Hepatocyte (in vitro differentiated cells): ENCODE results near the gene ROBO3. TPM values are rescaled to one million over a fixed set of nuclear protein-coding genes. Genes with fewer than 3 reads are reported as not detected.
A peak's percentile ranks its signal among the peaks of the same experiment; 100 is the strongest.

Experiments used
- DNase-seq: peaks from one replicate; pipeline ENCODE4 v3.0.0-alpha.2; 2016; ENCODE audit warnings: low spot score
- H2AFZ ChIP-seq: fragments of 200-600 bp; sonication (generic); 2 replicates; pipeline ENCODE4 v1.6.0; 2016; ENCODE audit warnings: antibody characterized with exemption, mild to moderate bottlenecking
- H3K27ac ChIP-seq: fragments of 200-600 bp; sonication (generic); 2 replicates; pipeline ENCODE4 v1.5.1; 2016; ENCODE audit warnings: mild to moderate bottlenecking
- H3K27me3 ChIP-seq: fragments of 200-600 bp; sonication (generic); 2 replicates; pipeline ENCODE4 v1.6.1; 2016
- H3K36me3 ChIP-seq: fragments of 200-600 bp; sonication (generic); replicated peaks from 2 replicates; pipeline ENCODE4 v1.5.1; 2016; ENCODE audit warnings: low read depth; ENCODE audit not compliant: insufficient read depth
- H3K4me1 ChIP-seq: fragments of 200-600 bp; sonication (generic); 2 replicates; pipeline ENCODE4 v1.5.1; 2016; ENCODE audit warnings: mild to moderate bottlenecking, moderate library complexity; ENCODE audit not compliant: insufficient read depth
- H3K4me2 ChIP-seq: fragments of 200-600 bp; sonication (generic); 2 replicates; pipeline ENCODE4 v1.6.0; 2016
- H3K4me3 ChIP-seq: fragments of 200-600 bp; sonication (generic); 2 replicates; pipeline ENCODE4 v1.5.1; 2016; ENCODE audit warnings: mild to moderate bottlenecking
- H3K79me2 ChIP-seq: fragments of 200-600 bp; sonication (generic); 2 replicates; pipeline ENCODE4 v1.6.0; 2017; ENCODE audit warnings: mild to moderate bottlenecking
- H3K9me2 ChIP-seq: fragments of 200-600 bp; sonication (generic); replicated peaks from 2 replicates; pipeline ENCODE4 v1.6.0; 2017; ENCODE audit warnings: mild to moderate bottlenecking; ENCODE audit not compliant: insufficient read depth
- H3K9me3 ChIP-seq: fragments of 200-600 bp; sonication (generic); 2 replicates; pipeline ENCODE4 v1.5.1; 2016; ENCODE audit warnings: low read depth, mild to moderate bottlenecking
- H4K20me1 ChIP-seq: fragments of 200-600 bp; sonication (generic); 2 replicates; pipeline ENCODE4 v1.6.0; 2016; ENCODE audit warnings: mild to moderate bottlenecking; ENCODE audit not compliant: insufficient read depth, poor library complexity, severe bottlenecking
- EZH2 ChIP-seq: fragments of 200-600 bp; sonication (generic); IDR thresholded peaks from 2 replicates; pipeline ENCODE4 v1.6.1; 2016; ENCODE audit warnings: antibody characterized with exemption, mild to moderate bottlenecking, borderline replicate concordance
- EZH2phosphoT487 ChIP-seq: fragments of 200-600 bp; sonication (generic); IDR thresholded peaks from one replicate; pipeline ENCODE4 v1.6.1; 2018; ENCODE audit warnings: antibody characterized with exemption, mild to moderate bottlenecking, low read depth, moderate library complexity; ENCODE audit not compliant: unreplicated experiment, severe bottlenecking
- WGBS: methylation state at CpG from one replicate; pipeline ENCODE4 v1.1.6; 2016; ENCODE audit warnings: low lambda C conversion rate; ENCODE audit errors: missing lambda C conversion rate; 5-methylcytosine and 5-hydroxymethylcytosine counted together
- polyA plus RNA-seq: library from polyadenylated mRNA; unstranded; fragments of >200 nt; fragmentation: Nextera tagmentation; extraction: Ambion mirVana; gene quantifications from 2 replicates; pipeline ENCODE4 v1.2.1, GENCODE V29; 2016
- total RNA-seq: library from RNA; depleted of rRNA; stranded (reverse); fragments of >200 nt; gene quantifications from 2 replicates; pipeline ENCODE4 v1.2.3, GENCODE V29; 2014
- TF ChIP-seq, protein P1 (sequence below): fragments of 200-600 bp; sonication (generic); IDR thresholded peaks from 2 replicates; pipeline ENCODE4 v1.5.1; 2016; ENCODE audit warnings: antibody characterized with exemption, mild to moderate bottlenecking; ENCODE audit not compliant: poor library complexity

Gene ROBO3
- total RNA-seq (3.7 and 5.0 TPM in 2 replicates), polyA plus RNA-seq (10.4 and 11.0 TPM in 2 replicates)

- no peak for TF ChIP-seq EZH2phosphoT487
- TF ChIP-seq EZH2, result peak; percentile 13
- Histone ChIP-seq H3K36me3 (no peaks in the 10 kb centered on the region), H3K9me3 (no peaks in the 10 kb centered on the region), H3K9me2 (no peaks in the 10 kb centered on the region), H3K4me3 (no peak within 1 kb of the TSS), H3K4me2 (peak within 1 kb of the TSS; percentile 84), H2AFZ (peak within 1 kb of the TSS; percentile 45), H3K4me1 (peaks cover 11% of the 10 kb centered on the region), H3K27ac (no peak within 1 kb of the TSS), H3K79me2 (no peaks in the 10 kb centered on the region), H4K20me1 (no peaks in the 10 kb centered on the region), H3K27me3 (peaks cover 97% of the 10 kb centered on the region)
- WGBS, result 5% methylated on average over 46 of the region's 53 CpGs
- no peak for DNase-seq
Observed at GRCh38 chr11:124865181-124865901, at the start of gene ROBO3. Gene ROBO3 (plus strand): TSS chr11:124865432. CDS start chr11:124865578, 146 bp downstream.

- Histone ChIP-seq H2AFZ (no peak overlapping the region), H3K4me3 (no peak overlapping the region), H3K36me3 (no peaks in the 10 kb centered on the region), H3K27me3 (peaks cover 20% of the 10 kb centered on the region), H3K9me3 (no peaks in the 10 kb centered on the region), H3K4me2 (no peak overlapping the region), H3K4me1 (no peaks in the 10 kb centered on the region), H3K79me2 (no peaks in the 10 kb centered on the region), H3K27ac (no peak overlapping the region), H4K20me1 (no peaks in the 10 kb centered on the region), H3K9me2 (no peaks in the 10 kb centered on the region)
- WGBS, result 95% methylated on average over 3 of the region's 3 CpGs
- no peak for DNase-seq
- no peak for TF ChIP-seq EZH2phosphoT487
- no peak for TF ChIP-seq EZH2
- TF ChIP-seq, protein P1, sequence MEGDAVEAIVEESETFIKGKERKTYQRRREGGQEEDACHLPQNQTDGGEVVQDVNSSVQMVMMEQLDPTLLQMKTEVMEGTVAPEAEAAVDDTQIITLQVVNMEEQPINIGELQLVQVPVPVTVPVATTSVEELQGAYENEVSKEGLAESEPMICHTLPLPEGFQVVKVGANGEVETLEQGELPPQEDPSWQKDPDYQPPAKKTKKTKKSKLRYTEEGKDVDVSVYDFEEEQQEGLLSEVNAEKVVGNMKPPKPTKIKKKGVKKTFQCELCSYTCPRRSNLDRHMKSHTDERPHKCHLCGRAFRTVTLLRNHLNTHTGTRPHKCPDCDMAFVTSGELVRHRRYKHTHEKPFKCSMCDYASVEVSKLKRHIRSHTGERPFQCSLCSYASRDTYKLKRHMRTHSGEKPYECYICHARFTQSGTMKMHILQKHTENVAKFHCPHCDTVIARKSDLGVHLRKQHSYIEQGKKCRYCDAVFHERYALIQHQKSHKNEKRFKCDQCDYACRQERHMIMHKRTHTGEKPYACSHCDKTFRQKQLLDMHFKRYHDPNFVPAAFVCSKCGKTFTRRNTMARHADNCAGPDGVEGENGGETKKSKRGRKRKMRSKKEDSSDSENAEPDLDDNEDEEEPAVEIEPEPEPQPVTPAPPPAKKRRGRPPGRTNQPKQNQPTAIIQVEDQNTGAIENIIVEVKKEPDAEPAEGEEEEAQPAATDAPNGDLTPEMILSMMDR, result no peak
Observed at GRCh38 chr11:124817036-124817435, 48.2 kb upstream of the ROBO3 start.

DNA sequence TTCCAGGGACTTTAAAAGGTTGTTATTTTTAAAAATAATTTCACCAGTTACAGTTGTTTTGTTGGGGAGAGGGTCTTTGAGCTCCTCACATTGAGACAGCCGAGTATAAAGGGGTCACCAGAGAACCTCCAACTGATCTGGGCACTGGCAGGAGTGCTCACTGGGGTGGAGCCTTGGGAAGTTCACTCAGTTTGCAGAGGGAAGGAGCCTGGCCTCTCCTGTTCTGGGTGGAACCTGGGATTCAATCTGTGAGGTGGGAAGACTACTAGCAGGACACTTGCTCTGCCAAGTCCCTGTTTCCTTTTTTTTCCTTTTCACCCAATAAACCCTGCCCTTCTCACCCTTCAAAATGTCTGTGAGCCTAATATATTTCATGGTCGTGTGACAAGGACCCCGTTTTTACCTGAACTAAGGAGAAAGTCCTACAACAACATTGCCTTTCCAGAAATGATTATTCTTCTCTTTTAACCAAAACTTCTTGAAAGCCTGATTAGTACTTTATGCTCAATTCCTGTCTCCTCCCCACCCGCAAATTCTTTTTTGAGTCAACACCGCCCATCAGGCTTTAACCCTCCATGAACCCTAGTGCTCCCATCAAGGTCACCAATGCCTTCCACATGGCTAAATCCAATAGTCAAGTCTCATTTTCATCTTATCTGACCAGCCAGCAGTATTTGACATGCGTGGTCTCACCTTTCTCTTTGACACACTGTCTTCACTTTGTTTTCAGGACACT lies 43.1 kb upstream of the ROBO3 start:
- Histone ChIP-seq H4K20me1 (no peaks in the 10 kb centered on the region), H3K4me3 (no peak overlapping the region), H3K79me2 (no peaks in the 10 kb centered on the region), H3K9me2 (no peaks in the 10 kb centered on the region), H3K36me3 (no peaks in the 10 kb centered on the region), H3K27me3 (peaks cover 11% of the 10 kb centered on the region), H3K9me3 (no peaks in the 10 kb centered on the region), H3K4me1 (no peaks in the 10 kb centered on the region), H3K27ac (no peak overlapping the region), H2AFZ (no peak overlapping the region), H3K4me2 (no peak overlapping the region)
- TF ChIP-seq EZH2phosphoT487 (no peak), EZH2 (no peak)
- TF ChIP-seq, protein P1, result no peak
- WGBS, result 77% methylated on average over 6 of the region's 6 CpGs
- DNase-seq, result no peak
